ENCODE results near the gene HMGN2.

The HMGN2 gene

DNA sequence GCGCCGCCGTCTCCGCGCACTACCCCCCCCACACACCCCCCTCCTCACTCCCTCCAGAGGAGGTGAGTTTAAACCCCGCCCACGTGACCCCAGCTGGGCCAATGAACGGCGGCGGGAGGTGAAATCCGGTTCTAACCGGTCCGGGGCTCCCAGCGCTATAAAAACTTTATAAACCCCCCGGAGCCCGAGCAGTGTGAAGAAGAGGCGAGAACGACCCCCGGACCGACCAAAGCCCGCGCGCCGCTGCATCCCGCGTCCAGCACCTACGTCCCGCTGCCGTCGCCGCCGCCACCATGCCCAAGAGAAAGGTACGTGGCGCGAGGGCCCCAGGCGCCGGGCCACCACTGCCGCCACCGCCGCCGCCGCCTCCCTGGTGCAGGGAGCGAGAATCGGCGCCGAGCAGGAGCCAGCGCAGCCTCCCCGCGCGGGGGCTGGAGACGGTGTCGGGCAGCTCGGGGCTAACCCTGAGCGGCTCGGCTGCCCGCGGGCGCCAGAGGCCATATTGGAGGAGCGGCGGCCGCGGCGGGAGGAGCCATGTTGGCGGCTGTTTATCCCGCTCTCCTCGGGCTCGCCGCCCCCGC is at the start of gene HMGN2:
Gene HMGN2 (plus strand): TSS at position 121 of the 581 bp plus-strand sequence. CDS start 173 bp downstream, at position 294.
- DNase-seq, result peak; percentile 89

GRCh38 chr1:26429721-26430120 is 42.5 kb upstream of the HMGN2 start:
- DNase-seq, result no peak

DNA sequence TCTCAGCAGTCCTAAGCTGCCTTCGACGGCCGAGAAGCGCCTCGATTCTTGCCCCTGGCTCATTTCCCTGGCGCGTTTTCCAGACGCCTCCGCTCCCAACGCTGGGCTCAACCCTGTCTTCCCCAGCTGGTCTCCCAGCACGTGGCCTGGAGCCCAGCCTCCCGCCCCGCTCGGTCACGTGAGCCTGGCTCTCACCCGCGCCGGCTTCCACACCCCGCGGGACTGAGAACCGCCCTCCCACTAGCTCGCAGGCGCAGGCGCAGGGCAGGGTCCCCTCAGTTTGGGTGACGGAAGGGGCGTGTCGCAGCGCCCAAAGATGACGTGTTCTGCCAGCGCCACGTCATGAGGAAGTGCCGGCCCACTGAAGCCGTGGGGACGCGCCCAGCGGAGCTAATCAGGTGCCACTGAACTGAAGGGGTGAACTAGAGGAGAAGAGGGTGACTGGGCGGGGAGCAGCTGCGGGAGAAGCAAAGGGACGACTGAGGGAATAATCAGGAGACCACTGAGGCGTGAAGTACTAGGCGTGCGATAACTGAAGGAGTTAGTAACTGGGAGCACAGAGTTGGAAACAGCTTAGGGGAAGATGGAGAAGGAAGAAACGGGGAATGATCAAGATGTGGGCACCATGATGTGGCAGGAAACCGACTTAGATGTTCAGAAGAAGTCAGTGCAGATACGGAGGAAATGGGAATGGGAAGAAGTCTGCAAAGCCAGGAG is 40.1 kb upstream of the HMGN2 start, which contains the start of gene DHDDS:
Gene DHDDS (plus strand): TSS at position 343 of the 717 bp plus-strand sequence. CDS start 625 bp downstream, outside the sequence.
- DNase-seq, result peak; percentile 97

DNA sequence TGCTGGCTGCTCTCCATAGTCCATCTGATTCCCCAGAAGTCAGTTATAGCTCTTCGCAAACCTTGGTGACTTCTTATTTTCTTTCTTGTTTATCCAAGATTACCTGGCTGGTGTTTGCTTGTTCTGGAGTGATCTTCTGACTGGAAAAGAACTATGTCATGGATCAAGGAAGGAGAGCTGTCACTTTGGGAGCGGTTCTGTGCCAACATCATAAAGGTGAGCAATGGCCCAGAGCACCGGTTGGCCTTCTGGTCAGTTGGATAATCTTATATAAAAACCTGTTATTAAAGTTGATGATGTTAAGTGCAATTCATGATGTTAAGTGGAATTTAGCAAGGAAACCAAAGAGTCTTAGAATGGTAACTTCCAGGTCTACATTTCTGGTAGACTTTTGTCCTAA is 39.4 kb upstream of the HMGN2 start:
- DNase-seq, result no peak

- DNase-seq, result no peak
Measured at GRCh38 chr1:26434161-26434752, 38.0 kb upstream of the HMGN2 start.

DNA sequence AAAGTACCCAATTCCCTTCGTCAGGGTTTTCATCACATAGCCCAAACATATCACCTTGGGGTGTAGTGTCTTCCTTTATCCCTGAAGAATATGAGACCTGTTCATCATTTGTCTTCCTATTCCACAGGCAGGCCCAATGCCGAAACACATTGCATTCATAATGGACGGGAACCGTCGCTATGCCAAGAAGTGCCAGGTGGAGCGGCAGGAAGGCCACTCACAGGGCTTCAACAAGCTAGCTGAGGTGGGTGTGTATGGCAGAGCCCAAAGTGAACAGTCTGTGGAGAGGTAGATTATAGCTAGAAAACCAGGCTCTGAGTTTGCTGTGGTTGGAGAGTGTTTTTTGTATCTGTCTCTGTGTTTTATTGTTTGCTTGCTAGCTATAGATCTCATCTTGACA is 34.2 kb upstream of the HMGN2 start:
- no peak for DNase-seq

DNA sequence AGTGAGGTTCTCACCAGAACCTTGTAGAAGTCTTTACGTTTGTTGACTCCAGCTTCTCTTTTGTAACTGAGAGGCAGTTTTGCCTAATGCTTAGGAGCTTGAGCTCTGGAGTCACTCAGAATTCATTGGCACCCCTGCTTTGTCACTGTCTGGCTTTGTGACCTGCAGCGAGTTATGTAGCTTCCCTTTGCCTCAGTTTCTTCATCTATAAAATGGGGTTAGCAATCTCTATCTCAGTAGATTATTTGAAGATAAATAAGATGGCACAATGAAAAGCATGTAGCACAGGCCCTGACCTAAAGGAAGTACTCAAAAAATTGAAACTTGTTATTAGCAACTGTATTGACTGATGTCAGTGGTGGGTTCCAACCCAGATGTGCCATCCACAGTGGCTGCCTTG is 32.0 kb upstream of the HMGN2 start:
- no peak for DNase-seq

GRCh38 chr1:26449868-26450267 is 22.4 kb upstream of the HMGN2 start:
- DNase-seq, result no peak

DNA sequence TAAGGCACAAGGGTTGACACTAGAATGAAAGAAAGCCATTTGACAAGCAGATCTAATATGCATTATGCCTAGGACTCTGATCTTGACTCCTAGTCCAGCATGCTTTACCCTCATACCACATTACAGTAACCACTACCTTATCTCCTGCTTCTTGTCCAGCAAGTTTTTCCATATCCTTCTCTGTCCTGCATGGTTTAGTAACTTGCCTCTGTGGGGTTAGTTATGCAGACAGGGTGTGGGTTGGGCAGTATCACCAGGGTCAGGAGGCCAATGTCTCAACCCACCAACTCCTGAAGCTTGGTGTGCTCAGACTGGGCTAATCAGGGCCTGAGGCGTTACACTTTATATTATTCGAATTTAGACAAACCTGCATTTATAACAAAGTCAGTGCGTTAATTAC is 21.3 kb upstream of the HMGN2 start:
- no peak for DNase-seq

GRCh38 chr1:26452459-26453183 is 19.6 kb upstream of the HMGN2 start:
- no peak for DNase-seq

DNA sequence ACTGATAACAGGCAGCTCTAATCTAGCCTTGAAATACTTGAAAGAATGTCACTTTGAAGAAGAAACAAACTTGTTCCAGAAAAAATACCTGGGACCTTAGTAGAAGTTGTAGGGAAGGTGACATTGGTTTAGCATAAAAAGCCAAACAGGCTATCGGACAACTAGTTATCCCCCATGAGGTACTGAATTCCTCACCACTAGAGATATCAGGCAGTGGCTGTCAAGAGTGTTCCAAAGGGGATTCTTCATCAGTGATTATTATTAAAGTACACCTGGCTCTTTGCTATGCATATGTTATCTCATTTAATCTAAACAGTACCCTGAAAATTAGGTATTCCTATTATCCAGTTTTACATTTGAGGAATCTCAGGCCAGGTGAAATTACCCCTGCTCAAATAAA is 13.1 kb upstream of the HMGN2 start:
- DNase-seq, result no peak

GRCh38 chr1:26459573-26460031 is 12.6 kb upstream of the HMGN2 start:
- DNase-seq, result no peak

DNA sequence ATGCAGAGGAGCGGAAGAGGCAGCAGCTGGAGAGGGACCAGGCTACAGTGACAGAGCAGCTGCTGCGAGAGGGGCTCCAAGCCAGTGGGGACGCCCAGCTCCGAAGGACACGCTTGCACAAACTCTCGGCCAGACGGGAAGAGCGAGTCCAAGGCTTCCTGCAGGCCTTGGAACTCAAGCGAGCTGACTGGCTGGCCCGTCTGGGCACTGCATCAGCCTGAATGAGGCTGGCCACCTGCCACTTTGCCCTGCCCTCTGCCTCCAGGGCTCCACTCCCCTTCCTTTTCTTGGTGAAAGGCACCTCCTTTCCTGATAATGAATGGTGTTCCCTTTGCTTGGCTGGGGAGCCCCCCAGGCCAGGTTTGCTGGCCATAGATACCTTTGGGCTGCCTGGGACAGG is 3.3 kb upstream of the HMGN2 start:
- DNase-seq, result no peak

GRCh38 chr1:26469558-26469957 is 2.7 kb upstream of the HMGN2 start:
- DNase-seq, result no peak

GRCh38 chr1:26470878-26471497 is 1.3 kb upstream of the HMGN2 start:
- DNase-seq, result no peak

DNA sequence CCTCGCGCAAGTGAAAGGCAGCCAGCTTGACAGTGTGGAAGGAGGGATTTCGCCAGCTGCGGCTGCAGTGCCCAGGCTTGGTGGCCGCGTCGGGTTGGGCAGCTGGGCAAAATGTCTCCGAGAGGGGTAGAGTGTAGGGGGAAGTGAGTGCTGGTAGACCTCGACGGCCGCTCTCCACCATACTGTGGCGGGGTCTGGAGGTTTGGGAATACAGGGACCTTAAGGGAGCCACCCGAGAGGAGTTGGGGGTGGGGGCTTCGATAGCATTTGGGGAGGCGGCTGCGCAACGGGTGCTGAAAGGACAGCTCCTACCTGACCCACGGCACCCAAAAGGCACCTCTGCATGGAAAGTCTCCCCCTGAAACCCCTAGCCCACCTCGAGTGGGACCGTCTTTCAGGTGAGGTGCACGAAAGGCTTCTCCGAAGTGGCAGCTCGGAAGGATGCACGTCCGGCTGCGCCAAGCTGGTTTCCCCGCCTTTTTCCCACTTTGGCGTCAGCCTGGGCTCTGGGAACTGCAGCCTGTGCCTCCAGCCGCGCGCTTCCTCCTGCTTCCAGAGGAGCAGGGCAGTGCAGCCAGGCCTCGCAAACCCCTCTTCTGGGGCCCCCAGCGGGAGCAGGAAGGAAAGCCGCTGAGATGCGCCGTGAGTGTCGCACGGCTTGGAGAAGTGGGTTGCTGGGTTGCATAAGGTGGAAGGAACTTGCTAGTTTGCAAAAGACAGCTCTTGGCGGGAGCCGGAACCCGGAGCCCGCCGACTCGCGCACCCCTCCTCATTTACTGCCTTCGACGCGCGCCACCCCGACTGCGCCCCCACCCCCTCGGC is 531 bp upstream of the HMGN2 start:
- DNase-seq, result peak; percentile 6

DNA sequence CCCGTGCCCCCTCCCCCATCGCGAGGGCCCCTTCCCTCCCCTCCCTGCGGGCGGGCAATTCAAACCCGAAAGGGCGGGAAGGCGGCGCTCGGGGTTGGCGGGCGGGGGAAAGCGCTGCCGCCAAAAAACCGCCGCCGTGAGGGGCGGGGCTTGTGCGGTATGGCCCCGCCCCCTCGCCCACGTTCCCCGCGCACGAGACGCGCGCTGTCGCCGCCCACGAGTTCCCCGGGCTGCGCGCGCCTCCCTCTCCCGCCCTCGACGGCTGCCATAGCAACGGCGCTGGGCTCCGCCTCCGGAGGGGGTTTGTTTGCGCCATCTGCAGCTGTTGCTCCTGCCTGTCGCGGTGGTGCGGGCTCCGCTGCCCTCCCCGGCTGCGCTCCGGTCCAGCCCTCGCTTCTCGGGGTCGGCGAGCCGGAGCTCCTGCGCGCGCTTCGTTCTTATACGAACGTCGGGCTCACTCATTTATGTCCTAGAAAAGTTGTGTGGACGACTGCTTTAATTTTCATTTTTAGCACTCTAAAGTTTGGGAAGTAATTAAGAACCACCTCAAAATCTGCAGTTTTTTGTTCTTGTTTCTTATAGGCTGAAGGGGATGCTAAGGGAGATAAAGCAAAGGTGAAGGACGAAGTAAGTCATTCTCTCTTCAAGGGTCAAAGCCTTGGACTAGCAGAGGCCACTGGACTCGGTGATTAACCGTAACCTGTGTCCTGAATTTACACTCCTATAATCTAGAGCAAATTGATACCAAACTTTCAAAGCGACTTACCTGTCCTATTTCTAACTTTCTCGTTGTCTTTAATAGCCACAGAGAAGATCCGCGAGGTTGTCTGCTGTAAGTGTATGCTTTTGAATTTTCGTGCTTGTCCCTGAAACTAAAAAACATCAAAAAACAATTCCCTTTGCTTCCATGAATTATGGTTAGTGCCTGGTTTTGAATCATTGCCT is 933 bp downstream of the HMGN2 start:
- peak; percentile 95 for DNase-seq

DNA sequence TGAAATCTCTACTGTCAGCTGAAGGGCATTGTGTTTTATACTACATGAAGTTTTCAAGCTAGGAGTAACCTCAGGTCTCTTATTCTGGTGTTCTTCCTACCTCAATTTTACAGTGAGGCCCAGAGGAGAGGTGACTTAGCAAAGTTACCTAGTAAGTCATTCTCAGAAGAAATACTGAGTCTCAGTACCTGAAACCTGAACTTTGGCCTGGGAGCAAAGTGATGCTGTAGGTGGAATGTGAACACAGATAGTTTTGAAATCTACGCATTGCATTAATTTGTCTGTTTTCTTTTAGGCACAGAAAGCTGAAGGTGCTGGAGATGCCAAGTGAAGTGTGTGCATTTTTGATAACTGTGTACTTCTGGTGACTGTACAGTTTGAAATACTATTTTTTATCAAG is 2.6 kb downstream of the HMGN2 start:
- no peak for DNase-seq

GRCh38 chr1:26475989-26476388 is 3.7 kb downstream of the HMGN2 start:
- no peak for DNase-seq

DNA sequence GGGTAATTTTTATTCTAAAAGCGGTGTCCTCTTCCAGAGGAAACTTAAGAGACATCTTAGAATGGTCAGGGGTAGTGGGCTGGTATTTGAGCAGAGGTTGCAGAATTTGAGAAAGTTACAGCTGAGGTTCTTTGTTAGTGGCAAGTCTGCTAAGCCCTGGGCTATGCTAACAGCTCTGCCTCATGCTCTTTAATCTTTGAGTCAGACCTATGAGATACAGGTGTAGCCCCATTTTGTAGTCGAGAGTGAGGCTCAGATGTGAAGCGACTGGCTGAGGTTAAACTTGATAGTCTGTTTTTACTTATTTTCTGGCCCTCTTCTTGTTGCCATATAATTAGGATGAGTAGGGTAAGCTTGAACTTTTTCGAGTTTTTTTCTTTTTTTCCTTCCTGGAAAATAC is 4.7 kb downstream of the HMGN2 start:
- DNase-seq, result no peak
